PC-9 (cell line): ENCODE measurements around the gene THADA.

Source experiments
- EZH2 ChIP-seq: fragments of 200-600 bp; sonication (generic); IDR thresholded peaks from 2 replicates; pipeline ENCODE4 v1.8.0; 2017; ENCODE audit warnings: antibody characterized with exemption, low read depth
- TF ChIP-seq, protein P1 (sequence below): fragments of 200-600 bp; sonication (generic); conservative IDR thresholded peaks from 2 replicates; pipeline ENCODE4 v1.6.1; 2017; ENCODE audit warnings: mixed run types, antibody characterized with exemption, mild to moderate bottlenecking, moderate library complexity

DNA sequence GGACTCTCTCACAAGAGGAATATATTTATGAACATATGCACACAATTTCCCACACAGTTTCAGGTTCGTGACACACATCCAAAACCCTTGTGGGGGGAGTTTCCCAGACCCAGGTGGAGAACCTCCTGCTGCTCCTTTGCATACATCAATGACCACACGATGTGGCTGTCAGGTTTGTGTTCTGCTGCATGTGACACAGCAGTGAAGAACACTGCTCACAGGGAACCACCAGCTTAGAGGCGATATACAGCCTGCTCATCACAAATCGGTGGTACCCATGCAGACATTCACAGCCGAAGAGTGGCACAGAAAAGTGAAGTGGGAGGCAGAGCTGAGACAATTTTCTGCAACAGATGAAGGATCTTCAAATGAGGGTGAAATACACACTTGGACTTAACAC is 193.8 kb downstream of the THADA start:
- TF ChIP-seq EZH2, result no peak
- TF ChIP-seq, protein P1, sequence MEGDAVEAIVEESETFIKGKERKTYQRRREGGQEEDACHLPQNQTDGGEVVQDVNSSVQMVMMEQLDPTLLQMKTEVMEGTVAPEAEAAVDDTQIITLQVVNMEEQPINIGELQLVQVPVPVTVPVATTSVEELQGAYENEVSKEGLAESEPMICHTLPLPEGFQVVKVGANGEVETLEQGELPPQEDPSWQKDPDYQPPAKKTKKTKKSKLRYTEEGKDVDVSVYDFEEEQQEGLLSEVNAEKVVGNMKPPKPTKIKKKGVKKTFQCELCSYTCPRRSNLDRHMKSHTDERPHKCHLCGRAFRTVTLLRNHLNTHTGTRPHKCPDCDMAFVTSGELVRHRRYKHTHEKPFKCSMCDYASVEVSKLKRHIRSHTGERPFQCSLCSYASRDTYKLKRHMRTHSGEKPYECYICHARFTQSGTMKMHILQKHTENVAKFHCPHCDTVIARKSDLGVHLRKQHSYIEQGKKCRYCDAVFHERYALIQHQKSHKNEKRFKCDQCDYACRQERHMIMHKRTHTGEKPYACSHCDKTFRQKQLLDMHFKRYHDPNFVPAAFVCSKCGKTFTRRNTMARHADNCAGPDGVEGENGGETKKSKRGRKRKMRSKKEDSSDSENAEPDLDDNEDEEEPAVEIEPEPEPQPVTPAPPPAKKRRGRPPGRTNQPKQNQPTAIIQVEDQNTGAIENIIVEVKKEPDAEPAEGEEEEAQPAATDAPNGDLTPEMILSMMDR, result no peak
